GM13976 (cell line): ENCODE data around the gene ARMCX5.

Experiments
- DNase-seq: peaks from one replicate; pipeline ENCODE4 v3.0.0; 2012; ENCODE audit warnings: low spot score
- in situ Hi-C: fragments of 300-500 bp; cut with MboI; formaldehyde crosslinking; loops from one replicate; pipeline ENCODE4 v1.12.0; 2022; ENCODE audit warnings: low sequenced_read_pairs, mixed read lengths, inconsistent platforms; ENCODE audit not compliant: unreplicated experiment
- TF ChIP-seq, protein P1 (sequence below): IDR thresholded peaks from 2 replicates; pipeline ENCODE4 v1.5.1; 2012; ENCODE audit warnings: borderline replicate concordance, mild to moderate bottlenecking; ENCODE audit not compliant: insufficient read depth; ENCODE audit errors: extremely low read depth, missing control alignments, control extremely low read depth

Gene ARMCX5

DNA sequence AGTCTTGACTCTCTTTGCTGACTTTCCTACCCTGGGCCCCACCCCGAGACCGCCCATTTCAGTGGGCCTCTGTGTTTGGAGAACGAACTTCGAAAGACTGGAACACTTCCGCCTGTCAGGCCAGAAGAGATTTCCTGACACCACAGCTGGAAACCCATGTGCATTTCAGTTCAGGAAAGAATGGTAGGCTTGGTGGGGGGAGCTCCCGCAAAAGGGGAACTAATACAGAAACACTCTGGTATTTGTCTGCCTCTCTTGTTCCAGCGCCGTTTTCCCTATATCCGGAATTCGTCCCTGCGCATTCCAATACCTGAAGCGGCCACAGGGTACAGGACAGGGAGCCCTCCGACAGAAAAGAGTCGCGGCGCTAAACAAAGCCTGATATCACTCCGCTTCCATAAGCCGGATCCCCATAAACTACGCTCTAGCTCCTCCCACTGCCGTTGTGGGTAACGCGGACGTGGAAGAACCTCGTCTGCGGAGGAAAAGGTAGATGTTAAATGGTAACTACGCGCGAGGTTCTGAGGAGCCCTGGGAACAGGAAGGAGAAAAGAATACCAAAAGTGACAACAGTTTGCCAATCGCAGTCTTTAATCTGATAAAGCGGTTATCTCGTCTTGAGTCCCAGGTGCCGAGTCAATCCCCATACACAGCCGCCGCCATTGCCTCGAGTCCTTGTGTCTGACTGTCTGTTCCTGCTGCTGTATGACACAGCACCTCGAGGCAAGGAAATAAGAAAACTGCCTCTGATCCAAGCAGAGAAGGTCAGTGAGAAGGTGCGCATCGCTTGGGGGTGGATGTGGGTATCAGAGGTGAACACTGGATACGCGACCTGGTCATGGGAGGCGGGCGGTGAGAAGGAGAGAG, at the start of gene ARMCX5:
ARMCX5 (plus strand) TSS at position 432 of the 867 bp plus-strand sequence. CDS start 2,627 bp downstream, outside the sequence.
- TF ChIP-seq, protein P1, sequence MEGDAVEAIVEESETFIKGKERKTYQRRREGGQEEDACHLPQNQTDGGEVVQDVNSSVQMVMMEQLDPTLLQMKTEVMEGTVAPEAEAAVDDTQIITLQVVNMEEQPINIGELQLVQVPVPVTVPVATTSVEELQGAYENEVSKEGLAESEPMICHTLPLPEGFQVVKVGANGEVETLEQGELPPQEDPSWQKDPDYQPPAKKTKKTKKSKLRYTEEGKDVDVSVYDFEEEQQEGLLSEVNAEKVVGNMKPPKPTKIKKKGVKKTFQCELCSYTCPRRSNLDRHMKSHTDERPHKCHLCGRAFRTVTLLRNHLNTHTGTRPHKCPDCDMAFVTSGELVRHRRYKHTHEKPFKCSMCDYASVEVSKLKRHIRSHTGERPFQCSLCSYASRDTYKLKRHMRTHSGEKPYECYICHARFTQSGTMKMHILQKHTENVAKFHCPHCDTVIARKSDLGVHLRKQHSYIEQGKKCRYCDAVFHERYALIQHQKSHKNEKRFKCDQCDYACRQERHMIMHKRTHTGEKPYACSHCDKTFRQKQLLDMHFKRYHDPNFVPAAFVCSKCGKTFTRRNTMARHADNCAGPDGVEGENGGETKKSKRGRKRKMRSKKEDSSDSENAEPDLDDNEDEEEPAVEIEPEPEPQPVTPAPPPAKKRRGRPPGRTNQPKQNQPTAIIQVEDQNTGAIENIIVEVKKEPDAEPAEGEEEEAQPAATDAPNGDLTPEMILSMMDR: no peak
- DNase-seq: peak; percentile 21
- in situ Hi-C loops: no loop called here

DNA sequence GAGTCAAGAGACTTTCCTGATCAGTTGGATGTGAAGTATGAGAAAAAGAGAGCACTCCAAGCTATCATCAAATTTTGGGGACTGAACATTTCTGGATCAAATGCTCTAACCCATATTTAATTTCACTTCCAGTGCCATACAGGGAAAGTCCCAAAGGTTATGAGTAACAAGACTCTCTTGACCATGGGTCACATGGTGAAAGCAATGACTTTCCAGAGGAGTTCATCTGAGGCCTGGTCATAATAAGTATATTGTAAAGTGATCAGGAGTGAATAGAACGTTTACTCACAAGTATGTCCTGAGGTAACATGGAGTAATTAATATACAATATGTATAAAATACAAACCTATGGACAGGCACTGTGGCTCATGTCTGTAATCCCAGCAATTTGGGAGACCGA, 40.7 kb upstream of the ARMCX5 start:
- DNase-seq: no peak
- in situ Hi-C loops: no loop called here
- TF ChIP-seq, protein P1: no peak

DNA sequence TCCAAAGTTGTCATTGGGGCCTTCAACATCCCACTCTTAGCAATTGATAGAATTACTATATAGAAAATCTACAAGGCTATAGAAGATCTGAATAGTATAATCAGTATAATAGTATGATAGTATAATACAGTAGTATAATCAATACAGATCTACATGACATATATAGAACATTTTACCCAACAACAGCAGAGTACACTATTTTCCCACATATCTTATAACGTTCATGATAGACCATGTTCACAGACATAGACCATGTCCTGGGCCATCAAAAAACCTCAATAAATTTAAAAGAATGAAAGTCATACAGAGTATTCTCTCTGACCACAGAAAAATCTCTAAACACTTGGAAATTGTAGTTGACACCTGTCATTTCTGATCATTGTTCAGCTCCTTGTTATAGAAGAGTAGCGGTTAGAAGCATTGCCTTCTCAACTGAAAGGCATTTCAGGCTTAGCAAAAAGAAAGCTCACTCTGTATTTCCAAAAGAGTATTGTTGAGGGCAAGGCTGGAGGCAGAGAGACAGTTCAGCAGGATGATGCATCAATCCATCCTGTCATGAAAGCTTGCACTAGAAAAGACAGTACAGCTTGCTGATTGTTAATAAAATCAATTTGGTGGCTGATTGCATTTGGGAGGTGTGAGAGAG, 38.8 kb upstream of the ARMCX5 start:
- TF ChIP-seq, protein P1: no peak
- no peak for DNase-seq
- in situ Hi-C loops: no loop called here

DNA sequence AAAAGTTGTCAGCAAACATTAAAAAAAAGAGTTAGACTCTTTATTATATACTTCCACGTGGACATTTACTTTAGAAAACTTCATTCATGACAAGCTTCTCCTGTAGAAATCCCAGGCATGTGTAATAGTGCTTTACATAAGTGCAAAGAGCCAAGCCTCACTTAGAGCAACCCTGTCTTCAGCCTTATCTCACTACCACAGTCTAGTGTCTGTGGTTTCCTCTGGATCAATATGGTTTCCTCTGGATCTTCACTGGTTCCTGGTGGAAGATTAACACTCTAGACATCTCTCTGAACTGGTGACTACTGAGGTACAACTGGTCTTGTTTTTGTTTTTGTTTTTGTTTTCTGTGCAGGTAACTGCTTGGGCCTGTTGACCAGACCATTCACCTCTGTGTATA, 18.4 kb upstream of the ARMCX5 start:
- DNase-seq: no peak
- in situ Hi-C loops: no loop called here
- TF ChIP-seq, protein P1: no peak

DNA sequence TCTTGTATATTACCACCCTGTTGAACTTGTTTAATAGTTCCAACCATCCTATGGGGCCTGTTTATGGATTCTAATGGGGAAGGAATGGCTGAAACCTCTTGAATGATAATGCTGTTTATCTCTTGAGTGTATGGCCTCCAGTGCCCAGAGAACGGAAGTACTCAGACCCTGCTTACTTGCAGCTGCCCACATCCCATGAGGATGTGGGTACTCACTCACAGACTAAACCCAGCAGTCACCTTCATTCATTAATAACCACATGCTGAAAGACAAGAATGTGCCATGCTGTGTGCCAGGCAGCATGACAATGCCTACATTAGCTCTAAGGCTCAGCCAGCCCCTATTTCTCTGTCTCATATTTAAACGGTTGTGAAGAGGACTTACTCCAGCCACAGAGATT, 5.9 kb upstream of the ARMCX5 start:
- TF ChIP-seq, protein P1: no peak
- in situ Hi-C loops: no loop called here
- DNase-seq: no peak

DNA sequence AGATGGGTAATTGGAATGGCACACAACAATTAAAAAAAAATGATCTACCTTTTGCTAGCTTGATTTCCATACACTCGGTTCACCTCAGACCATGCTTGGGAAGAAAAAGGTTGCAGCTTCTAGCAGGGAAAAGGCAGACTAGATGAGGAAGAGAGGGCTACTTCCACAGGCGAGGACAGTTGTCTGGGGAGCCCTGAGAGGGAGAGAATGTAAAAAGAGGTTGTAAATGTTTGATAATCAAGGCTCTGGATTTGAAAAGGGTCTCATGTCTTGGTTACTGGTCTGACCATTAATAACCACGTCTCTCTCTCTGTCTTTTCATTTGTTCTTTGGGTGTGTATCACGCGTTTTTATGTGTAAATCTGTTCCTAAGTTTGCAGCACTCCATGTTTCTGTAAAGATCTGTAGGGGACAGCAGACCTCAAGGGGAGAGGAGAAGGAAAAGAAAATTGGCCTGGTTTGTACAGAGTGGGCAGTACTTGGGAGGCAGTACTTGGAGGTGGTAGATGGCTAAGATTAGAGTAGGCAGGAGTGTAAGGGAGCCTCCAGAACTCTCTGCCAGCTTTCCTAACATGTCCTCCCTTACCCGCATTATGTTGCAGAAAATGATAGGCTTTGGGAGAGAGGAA, 750 bp downstream of the ARMCX5 start:
- TF ChIP-seq, protein P1: no peak
- in situ Hi-C loops: no loop called here
- no peak for DNase-seq
